ENCODE measurements around the gene AKIP1.
"Not testable (repeated sequence)": the region's sequence is repeated elsewhere in the genome, so short reads cannot be mapped to it uniquely, and the experiment has no call there.

Gene AKIP1, protein sequence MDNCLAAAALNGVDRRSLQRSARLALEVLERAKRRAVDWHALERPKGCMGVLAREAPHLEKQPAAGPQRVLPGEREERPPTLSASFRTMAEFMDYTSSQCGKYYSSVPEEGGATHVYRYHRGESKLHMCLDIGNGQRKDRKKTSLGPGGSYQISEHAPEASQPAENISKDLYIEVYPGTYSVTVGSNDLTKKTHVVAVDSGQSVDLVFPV

DNA sequence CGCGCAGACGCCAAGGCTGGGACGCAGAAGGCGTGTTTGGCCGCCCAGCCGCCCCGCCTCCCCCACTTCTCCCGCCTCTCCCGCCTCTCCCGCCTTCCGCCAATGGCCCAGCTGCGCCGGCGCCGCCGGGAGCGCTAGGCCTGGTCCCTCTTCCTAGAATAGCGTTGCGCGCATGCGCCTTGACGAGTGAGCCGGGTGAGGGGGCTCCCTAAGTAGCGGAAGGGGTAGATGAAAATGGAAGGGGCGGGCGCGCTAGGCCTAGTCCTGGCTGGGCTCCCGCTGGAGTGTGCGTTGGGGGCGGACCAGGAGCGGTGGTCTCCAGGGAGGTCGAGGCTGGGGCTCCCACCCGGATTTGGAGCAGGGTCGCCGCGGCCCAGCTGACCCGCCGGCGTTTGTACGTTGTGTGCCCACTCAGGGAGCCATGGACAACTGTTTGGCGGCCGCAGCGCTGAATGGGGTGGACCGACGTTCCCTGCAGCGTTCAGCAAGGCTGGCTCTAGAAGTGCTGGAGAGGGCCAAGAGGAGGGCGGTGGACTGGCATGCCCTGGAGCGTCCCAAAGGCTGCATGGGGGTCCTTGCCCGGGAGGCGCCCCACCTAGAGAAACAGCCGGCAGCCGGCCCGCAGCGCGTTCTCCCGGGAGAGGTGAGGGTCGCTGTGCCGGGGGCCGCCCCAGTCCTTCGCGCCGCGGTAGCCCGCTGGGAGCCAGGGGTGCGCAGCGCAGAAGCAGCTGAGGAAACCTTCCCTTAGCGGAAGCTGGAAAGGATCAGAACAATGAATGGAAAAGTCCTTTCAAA, at the start of gene AKIP1:
AKIP1 (plus strand) TSS at position 161 of the 795 bp plus-strand sequence; CDS start at position 422, 261 bp downstream.
- DNase-seq: peak; percentile 80

DNA sequence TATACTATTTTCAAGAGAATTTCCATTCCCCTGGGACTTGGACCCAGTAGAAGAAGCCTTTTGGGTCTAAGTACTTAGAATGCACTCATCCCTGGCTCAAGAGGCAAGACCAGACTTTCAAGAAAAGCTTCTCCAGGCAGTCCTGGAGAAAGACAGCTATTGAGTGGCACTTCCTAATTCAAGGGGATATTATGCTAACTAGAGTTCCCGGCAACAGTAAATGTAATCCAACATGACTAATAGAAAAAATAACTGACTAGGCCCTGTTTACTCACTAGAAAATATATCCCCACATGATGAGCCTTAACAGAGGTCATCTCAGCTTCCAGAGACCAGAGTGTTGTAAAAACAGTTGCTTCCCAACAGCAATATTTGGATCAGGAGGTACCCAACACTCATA, 47.2 kb upstream of the AKIP1 start:
- DNase-seq: no peak

DNA sequence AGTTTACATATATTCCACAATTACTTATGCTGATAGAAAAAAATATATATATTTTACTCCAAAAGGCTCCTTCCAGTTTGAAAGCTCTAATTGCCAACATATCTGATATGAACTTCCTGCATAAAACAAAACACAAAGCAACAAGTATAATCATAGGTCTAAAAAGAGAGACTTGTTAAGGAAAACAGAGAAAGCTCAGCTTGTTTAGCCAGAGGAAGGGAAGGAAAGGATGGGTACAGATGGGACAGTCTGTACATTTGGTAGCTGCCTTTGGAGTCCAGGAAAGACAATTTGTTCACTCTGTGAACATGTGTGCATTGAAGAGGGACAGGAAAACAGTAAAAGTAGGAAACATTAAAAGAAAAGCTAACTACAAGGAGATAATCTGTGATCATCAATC, 45.7 kb upstream of the AKIP1 start:
- no peak for DNase-seq

DNA sequence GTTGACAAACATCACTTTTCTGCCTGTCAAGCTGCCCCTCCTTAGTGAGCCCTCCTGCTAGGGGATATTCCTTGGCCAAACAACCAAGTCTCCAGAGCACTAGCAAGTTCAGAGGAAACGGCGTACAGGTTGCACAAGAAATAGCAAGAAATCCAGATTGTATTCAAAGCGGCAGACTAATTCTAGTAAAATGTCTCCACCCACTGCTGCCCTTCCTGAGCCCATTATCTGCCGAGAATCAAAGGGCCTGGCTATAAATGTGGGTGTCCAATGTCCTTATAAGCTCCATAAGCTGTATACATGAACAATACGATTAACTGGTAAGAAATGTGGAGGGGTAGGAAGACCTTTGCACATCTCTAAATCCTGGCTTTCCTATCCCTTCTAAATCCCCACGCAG, 44.0 kb upstream of the AKIP1 start:
- no peak for DNase-seq

DNA sequence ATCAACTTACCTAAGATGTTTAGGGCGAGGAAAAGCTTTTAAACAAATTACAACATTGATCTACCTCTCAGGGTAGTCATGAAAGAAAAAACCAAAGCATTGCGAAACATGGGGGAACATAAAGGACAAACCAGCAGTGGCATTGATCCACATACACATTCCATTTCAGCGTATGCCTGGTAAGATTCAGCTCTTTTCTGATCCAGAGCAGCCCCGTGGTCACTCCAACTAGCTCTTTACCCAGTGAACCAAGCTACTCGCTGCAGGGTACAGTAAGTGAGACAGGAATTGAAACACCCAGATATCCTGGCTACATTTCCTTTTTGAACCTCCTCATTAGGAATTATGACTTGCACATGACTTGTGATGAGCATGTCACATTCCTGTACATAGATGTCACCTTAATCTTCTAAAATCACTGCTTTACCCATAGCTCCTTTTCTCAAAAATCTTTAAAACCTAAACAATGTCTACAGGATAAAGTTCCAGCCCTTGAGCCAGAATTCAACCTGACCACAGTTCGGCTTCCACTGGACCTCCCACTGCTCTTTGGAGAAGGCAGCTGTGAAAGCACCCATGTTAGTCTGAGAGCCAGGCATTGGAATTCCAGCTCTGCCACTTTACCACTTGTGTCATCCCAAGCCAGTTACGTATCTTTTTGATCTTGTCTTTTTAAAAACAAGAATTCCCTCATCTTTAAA, 42.9 kb upstream of the AKIP1 start:
- no peak for DNase-seq

DNA sequence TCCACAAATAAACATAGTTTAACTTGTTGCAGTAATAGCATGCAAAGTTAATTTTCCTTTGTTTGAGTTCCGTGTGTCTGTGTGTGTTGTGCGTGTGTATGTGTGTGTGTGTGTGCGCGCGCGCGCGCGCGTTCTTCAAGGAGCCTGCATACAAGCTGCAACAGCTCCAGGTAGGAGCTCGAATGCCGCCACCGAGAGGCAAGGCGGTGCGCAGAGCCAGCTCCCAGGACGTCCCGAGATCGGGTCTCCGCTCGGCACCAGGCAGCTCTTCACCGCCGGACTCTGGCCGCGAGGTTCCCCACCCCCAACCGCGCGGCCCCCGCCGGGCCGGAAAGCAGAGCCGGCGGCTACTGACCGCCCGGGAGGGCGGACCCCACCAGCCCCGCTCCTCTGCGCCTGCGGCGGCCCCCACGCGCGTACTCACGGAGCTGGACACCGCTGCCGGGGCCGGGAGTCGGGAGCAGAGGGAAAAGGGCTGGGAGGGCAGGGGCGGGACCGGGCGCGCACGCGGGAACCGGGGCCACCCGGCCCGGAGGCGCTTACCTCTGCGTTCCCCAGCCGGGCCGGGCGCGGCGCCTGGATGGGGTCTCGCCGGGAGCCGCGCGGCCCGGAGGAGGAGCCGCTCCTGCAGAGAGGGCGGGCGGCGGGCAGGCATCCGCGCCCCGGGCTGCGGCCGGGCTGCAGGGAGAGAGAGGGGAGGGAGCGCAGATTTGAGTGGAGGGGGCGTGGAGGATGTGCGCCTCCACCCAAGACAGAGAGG, 40.4 kb upstream of the AKIP1 start:
- DNase-seq: no peak

DNA sequence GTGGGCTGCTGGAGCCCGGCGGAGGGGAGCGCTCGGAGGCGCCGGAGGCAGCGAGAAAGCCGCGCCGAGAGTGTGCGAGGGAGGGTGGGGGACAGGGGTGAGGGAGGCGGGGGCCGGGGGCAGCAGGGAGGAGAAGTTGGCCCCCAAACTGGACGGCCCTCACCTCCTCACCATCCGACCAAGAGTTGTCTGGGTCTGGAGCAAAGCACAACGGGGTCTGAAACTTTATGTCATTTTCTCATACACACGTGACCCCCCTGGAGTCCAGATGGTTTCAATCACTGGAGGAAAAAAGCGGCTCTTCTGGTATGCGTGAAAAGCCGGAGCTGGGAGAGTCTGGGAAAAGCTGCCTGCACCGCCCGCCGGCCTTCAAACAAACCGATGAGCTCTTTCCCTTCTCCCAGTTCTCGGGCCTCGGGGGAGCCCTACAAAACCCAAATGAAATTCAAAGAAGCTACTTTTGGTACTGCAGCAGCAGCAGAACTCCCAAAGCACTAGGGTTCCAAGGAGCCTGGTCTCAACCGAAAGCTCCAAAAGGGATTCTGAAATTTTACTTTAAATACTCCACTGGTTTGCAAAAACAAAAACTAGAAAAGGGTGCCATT, 39.7 kb upstream of the AKIP1 start:
- DNase-seq: no peak

DNA sequence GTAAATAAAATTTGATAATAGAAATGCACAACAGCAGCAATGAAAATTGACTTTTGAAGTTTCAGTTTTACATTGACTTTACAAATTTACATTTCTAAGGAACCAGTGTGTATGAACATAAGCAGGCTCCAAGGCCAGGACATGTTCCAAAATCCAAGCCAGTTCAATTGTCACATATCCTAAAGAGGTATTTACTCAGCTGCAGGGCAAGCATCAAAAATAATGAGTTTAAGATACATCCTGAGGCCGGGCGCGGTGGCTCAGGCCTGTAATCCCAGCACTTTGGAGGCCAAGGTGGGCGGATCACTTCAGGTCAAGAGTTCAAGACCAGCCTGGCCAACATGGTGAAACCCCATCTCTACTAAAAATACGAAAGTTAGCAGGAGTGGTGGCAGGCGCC, 39.0 kb upstream of the AKIP1 start:
- DNase-seq: no peak

DNA sequence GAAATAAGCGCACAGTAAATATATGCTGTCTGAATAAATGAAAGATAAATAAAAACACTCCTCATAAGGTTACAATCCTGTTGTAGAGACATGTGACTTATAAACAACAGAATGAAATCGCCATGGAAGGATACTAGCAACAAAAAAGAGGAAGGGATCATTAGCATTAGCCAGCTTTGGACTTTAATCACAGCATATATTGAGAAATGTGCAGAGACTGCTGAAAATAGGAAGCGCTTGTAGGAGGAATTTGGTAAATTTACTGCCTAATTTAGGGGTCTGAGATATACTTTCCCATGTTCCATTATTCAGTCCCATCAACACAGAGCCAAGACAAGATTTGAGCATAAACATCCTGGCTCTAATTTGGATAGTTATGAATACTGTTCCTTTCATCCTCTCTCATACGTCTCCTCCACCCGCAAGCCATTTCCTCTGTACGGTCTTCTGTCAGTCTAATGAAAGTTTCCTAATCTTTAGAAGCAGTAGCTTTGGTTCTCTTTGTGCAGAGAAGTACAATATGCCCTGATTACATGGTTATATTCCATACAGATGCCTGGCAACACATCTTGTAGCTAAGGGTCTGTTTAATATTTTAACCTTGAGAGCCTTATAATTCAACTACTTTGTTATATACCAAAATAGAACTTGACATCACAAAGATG, 37.1 kb upstream of the AKIP1 start:
- no peak for DNase-seq

DNA sequence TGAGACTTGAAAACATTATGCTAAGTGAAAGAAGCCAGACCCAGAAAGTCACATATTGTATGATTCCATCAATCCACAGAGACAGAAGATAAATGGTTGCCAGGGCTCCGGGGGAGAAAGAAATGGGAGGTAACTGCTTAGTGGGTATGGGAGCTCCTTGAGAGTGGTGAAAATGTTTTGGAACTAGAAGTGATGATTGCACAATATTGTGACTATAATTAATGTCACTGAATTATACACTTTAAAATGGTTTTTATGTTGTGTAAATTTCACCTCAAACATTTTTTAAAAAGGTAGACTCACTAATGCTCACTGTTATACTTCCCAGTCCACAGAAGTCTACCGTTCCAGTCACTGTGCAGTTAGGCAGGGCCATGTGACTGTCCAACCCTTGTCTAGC, 32.2 kb upstream of the AKIP1 start:
- DNase-seq: no peak

DNA sequence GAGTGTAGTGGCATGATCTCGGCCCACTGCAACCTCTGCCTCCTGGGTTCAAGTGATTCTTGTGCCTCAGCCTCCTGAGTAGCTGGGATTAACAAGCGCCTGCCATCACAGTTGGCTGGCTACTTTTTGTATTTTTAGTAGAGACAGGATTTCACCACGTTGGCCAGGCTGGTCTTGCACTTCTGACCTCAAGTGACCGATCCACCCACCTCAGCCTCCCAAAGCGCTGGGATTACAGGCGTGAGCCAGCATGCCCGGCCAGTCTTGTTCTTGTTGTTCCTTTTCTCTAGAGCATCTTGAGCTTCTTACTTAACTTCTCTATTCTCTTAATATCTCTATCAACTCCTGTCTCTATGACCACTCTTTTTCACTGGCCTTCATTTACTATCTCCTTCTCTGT, 29.4 kb upstream of the AKIP1 start:
- DNase-seq: not testable (repeated sequence)

DNA sequence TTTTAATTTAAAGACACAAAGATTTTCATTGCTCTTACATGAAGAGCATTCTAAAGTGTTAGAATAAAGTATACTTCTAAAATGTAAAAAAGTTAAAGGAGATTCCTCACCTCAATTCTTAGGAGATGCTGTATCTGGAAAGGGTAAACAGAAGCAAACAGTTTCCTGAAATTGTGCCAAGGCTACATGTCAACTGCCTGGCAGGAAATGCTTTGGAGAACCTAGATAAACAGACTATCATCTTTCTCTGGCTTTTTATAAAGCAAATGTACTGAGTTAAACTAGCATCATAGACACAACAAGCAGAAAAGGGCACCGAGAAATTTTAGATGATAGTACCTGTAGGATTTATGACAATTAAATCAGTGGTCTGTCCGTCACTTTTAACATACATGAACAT, 24.7 kb upstream of the AKIP1 start:
- no peak for DNase-seq

DNA sequence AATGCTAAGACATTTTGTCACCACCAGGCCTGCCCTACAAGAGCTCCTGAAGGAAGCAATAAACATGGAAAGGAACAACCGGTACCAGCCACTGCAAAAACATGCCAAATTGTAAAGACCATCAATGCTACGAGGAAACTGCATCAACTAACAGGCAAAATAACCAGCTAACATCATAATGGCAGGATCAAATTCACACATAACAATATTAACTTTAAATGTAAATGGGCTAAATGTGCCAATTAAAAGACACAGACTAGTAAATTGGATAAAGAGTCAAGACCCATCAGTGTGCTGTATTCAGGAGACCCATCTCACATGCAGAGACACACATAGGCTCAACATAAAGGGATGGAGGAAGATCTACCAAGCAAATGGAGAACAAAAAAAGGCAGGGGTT, 19.8 kb upstream of the AKIP1 start:
- not testable (repeated sequence) for DNase-seq

DNA sequence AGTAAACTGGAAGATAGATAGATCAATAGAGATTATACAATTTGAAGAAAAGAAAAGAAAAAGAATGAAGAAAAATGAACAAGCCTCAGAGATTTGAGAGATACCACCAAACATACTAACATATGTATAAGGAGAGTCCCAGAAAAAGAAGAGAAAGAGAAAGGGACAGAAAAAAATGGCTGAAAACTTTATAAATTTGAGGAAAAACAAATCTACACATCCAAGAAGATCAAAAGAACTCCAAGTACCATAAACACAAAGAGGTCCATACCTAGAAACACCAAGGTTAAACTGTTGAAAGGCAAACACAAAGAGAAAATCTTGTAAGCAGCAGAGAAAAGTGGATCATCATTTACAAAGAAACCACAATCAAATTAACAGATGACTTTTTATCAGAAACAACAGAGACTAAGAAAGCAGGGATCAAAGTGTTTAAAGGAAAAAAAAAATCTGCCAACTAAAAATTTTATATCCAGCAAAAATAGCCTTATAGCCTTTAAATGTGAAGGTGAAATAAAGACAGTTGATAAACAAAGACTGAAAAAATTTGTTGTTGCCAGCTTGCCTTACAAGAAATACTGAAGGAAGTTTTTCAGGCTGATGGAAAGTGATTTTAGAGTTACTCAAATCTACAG, 11.8 kb upstream of the AKIP1 start:
- no peak for DNase-seq

DNA sequence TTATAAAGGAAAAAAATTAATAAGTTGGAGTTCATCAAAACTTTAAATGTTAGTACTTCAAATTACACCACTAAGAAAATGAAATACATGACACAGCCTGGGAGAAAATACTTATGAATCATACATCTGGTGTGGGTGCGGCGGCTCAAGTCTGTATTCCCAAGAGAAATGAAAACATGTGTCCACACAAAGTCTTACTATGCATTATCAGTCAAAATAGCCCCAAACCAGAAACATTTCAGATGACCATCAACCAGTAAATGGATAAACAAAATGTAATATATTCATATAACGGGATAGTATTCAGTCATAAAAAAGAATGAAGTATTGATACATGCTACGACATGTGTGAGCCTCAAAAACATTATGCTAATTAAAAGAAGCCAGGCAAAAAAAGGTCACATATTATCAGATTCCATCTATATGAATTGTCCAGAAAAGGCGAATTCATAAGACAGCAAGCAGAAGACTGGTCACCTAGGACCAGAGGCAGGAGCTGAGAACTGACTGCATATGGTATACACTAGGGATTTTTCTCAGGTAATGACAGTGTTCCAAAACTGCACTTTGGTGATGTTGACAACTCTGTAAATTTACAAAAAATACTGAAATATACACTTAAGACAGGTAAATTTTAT, 5.3 kb upstream of the AKIP1 start:
- no peak for DNase-seq

DNA sequence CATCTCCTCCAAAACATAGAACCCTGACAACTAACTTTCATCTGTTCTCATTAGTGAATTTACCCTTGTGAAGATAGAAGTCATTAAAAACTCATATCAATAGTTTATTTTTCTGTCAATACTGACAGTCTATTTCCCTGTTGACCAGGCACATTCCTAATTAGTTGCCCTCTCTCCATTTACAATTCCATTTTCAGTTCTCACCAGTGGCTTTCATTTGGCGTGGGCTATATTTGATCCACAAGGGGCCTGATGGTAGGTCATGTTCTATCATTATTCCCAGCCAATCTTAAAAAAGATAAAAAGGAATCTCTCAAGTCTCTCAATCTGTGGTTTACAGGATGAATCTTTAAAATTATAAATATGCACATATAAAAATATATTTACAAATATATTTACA, 3.9 kb upstream of the AKIP1 start:
- no peak for DNase-seq

DNA sequence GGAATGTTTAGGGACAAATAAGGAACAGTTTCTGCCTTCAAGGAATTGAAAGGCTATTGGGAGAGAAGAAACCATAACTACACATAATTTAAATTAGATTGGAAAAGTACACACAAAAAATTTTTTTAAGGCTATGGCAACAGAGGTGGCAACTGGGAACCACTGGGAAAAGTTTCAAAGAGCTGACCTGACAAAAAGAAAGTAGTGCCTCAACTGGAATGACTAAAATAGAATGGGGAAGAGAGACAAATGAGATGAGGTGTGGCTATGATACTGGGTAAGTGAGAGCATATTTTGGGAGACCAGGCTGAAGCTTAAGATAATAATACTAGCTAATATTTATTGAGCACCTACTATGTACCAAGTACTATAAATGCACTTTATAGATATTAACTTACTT, 2.9 kb upstream of the AKIP1 start:
- DNase-seq: no peak

DNA sequence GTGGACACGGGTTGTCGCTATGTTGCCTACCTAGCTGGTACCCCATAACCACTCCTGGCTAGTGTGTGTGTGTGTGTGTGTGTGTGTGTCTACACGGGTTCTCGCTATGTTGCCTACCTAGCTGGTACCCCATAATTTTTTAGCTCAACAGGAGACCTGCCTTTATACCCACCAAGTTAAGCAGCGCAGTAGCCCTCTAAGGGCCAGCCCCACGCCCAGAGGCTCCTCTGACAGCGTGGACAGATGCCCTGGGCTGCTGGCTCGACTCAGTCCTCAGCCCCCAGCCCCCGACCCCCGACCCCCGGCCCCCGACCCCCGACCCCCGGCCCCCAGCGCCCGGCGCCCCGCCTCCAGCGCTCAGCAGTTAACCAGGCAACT, 351 bp upstream of the AKIP1 start:
- no peak for DNase-seq

DNA sequence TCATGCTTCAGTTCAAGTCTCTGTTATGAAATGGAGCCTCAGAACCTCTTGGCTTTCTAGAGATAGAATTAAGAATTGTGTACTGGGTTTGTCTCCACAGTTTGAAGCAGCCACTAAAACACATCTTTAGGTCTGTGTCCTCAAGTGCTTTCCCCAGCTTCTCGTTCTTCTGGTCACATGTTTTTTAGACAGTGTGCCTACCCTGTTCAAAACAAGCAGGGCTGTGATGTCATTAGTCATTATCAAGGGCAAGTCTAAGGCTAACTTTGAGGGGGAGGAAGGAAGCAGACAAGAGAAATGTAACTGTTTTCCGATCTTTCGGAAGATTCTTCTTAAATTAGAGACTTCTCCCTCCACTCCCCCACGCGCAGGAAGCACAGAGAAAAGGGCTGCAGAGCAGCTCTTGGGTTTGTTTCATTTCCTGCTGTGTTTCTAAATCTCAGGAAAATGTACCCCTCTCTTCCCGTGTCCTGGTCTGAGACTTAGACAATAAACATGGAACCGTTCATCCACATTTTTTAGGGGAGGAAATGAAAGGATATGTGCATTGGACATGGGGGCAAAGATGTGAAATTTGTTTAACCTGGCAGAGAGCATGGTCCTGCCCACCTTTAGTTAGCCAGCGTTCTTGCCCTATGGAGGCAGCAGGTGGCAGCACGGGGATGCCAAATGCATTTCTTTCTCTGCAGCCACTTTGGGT, 3.1 kb downstream of the AKIP1 start:
- DNase-seq: peak; percentile 31

DNA sequence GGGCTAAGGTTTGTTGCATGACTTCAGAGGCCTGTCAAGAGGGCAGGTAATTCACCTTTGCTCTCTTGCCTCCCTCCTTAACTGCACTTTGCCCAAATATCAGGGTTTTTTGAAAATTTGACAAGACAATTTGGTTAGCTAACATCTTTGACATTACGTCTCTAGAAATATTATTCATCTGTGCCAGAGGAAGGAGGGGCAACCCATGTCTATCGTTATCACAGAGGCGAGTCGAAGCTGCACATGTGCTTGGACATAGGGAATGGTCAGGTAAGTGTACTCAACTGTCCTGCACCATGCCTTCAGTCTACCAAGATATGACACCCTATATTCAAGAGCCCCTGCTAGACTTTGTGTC, 3.7 kb downstream of the AKIP1 start:
- no peak for DNase-seq

Measured in CD4-positive, alpha-beta T cell treated with Interferon gamma for 1 hour (primary cell).